K562 (cell line): ENCODE measurements around the gene PIH1D1. TPM values are rescaled to one million over a fixed set of nuclear protein-coding genes. Genes with fewer than 3 reads are reported as not detected.

Source experiments
- ARID1B ChIP-seq: fragments of 450-650 bp; IDR thresholded peaks from 2 replicates; pipeline ENCODE4 v1.6.1; 2016; ENCODE audit warnings: antibody characterized with exemption, mild to moderate bottlenecking, inconsistent platforms
- CEBPB ChIP-seq: fragments of 450-650 bp; IDR thresholded peaks from 2 replicates; pipeline ENCODE4 v1.6.1; 2016; ENCODE audit warnings: missing genetic modification characterization, missing compliant biosample characterization
- DEAF1 ChIP-seq: fragments of 450-650 bp; formaldehyde crosslinking; IDR thresholded peaks from 2 replicates; pipeline ENCODE4 v1.4.0; 2020; ENCODE audit warnings: mild to moderate bottlenecking, moderate library complexity
- DMBX1 ChIP-seq: fragments of 250-450 bp; sonication (Bioruptor Pico); IDR thresholded peaks from 2 replicates; pipeline ENCODE4 v1.8.0; 2022; ENCODE audit warnings: inconsistent platforms, mild to moderate bottlenecking, moderate library complexity, borderline replicate concordance
- E2F1 ChIP-seq: sonication (generic); formaldehyde crosslinking; IDR thresholded peaks from 2 replicates; pipeline ENCODE4 v1.8.1; 2023; ENCODE audit warnings: mild to moderate bottlenecking, missing genetic modification reagents, moderate library complexity
- FOXP1 ChIP-seq: sonication (generic); formaldehyde crosslinking; IDR thresholded peaks from 2 replicates; pipeline ENCODE4 v1.8.0; 2022; ENCODE audit warnings: mild to moderate bottlenecking, missing genetic modification reagents
- HDAC6 ChIP-seq: IDR thresholded peaks from 2 replicates; pipeline ENCODE4 v1.6.1; 2012; ENCODE audit warnings: low read depth, mild to moderate bottlenecking, control low read depth, inconsistent platforms, low read length, moderate library complexity
- HMGN3 ChIP-seq: IDR thresholded peaks from 2 replicates; pipeline ENCODE4 v1.6.1; 2011; ENCODE audit warnings: borderline replicate concordance, low read depth, mild to moderate bottlenecking, mixed read lengths, low read length; ENCODE audit not compliant: insufficient read length; ENCODE audit errors: extremely low read depth
- IRF2 ChIP-seq: sonication (generic); formaldehyde crosslinking; IDR thresholded peaks from 2 replicates; pipeline ENCODE4 v1.8.1; 2022; ENCODE audit warnings: mild to moderate bottlenecking, missing genetic modification reagents
- MBD1 ChIP-seq: fragments of 250-450 bp; sonication (Bioruptor Pico); IDR thresholded peaks from 2 replicates; pipeline ENCODE4 v1.8.0; 2022; ENCODE audit warnings: inconsistent platforms
- MEIS2 ChIP-seq: fragments of 450-650 bp; IDR thresholded peaks from 2 replicates; pipeline ENCODE4 v1.6.1; 2014; ENCODE audit warnings: mild to moderate bottlenecking; ENCODE audit not compliant: partially characterized antibody
- MIER1 ChIP-seq: fragments of 450-650 bp; IDR thresholded peaks from 2 replicates; pipeline ENCODE4 v1.6.1; 2016; ENCODE audit warnings: antibody characterized with exemption, mild to moderate bottlenecking, low read depth
- NFE2 ChIP-seq: IDR thresholded peaks from 2 replicates; pipeline ENCODE4 v1.6.1; 2014; ENCODE audit warnings: antibody characterized with exemption, low read depth
- NR0B1 ChIP-seq: fragments of 450-650 bp; IDR thresholded peaks from one replicate; pipeline ENCODE4 v1.6.1; 2018; ENCODE audit warnings: mild to moderate bottlenecking, moderate library complexity; ENCODE audit not compliant: partially characterized antibody
- PHF21A ChIP-seq: fragments of 450-650 bp; IDR thresholded peaks from 2 replicates; pipeline ENCODE4 v1.6.1; 2017; ENCODE audit warnings: low read depth, borderline replicate concordance
- SRSF3 ChIP-seq: fragments of 200-400 bp; formaldehyde crosslinking; IDR thresholded peaks from 2 replicates; pipeline ENCODE4 v1.6.1; 2016; ENCODE audit warnings: mild to moderate bottlenecking, low read length, moderate library complexity; ENCODE audit not compliant: insufficient read depth
- TRIM28 ChIP-seq: fragments of 450-650 bp; IDR thresholded peaks from 2 replicates; pipeline ENCODE4 v1.6.1; 2017
- ZFPM2 ChIP-seq: fragments of 250-450 bp; sonication (Bioruptor Pico); IDR thresholded peaks from 2 replicates; pipeline ENCODE4 v1.5.1; 2022; ENCODE audit warnings: mild to moderate bottlenecking
- ZNF184 ChIP-seq: sonication (generic); formaldehyde crosslinking; IDR thresholded peaks from 2 replicates; pipeline ENCODE4 v1.5.0; 2020; ENCODE audit warnings: missing genetic modification reagents
- ZNF311 ChIP-seq: fragments of 250-450 bp; sonication (Bioruptor Pico); IDR thresholded peaks from 2 replicates; pipeline ENCODE4 v1.4.0; 2020; ENCODE audit warnings: mild to moderate bottlenecking, moderate library complexity
- ZNF512 ChIP-seq: IDR thresholded peaks from 2 replicates; pipeline ENCODE4 v1.6.1; 2016; ENCODE audit warnings: missing genetic modification characterization, missing compliant biosample characterization
- ZNF561 ChIP-seq: fragments of 450-650 bp; formaldehyde crosslinking; conservative IDR thresholded peaks from 2 replicates; pipeline ENCODE4 v1.4.0; 2020; ENCODE audit warnings: mild to moderate bottlenecking, moderate library complexity
- polyA plus RNA-seq, 8 experiments: library from polyadenylated mRNA; depleted of rRNA in 4 of 8; stranded (reverse) in 5 of 8; unstranded in 3 of 8; fragments of >200 nt; fragmentation: Nextera tagmentation in 2 of 8; fragmentation: Illumina TruSeq in 1 of 8; extraction: Ambion mirVana in 2 of 8; extraction: Trizol in 1 of 8; gene quantifications; 2 replicates each; pipeline versions ENCODE4 v1.2.1 to v1.2.3, GENCODE V29; 2011 to 2014; ENCODE audit warnings: inconsistent platforms in 1 of 8, missing spikeins in 1 of 8
- total RNA-seq, 7 experiments: library from RNA; depleted of rRNA in 6 of 7; stranded (reverse); fragments of >200 nt in 6 of 7; fragmentation: Illumina TruSeq in 2 of 7; extraction: Trizol in 2 of 7; gene quantifications; 2 replicates each; pipeline versions ENCODE4 v1.2.1 to v1.2.3, GENCODE V29; 2011 to 2021; ENCODE audit warnings: low replicate concordance in 1 of 7

The PIH1D1 gene
- total and polyA plus RNA-seq, 9 of the 15 experiments (the other 6 are each of a cell fraction or from before 2014, with no cell fraction given) = 26.5 to 224 (median 137) TPM

- TF ChIP-seq PHF21A = no peak
- no peak for TF ChIP-seq ZNF512
- no peak for TF ChIP-seq HMGN3
- no peak for TF ChIP-seq MBD1 (CRISPR knock-in tag)
- no peak for TF ChIP-seq MIER1
- 0 out of 2 replicates have a peak, but pooled peaks have one; percentile 60 for TF ChIP-seq ZNF311
- TF ChIP-seq DEAF1 = no peak
- TF ChIP-seq CEBPB (tag) = no peak
- peak; percentile 41; the same call in 1 of the 2 replicates for TF ChIP-seq ARID1B
- no peak for TF ChIP-seq NFE2
- no peak for TF ChIP-seq E2F1 (CRISPR knock-in tag)
- TF ChIP-seq HDAC6 = no peak
- peak; percentile 70 for TF ChIP-seq DMBX1 (CRISPR knock-in tag)
- TF ChIP-seq ZNF561 (CRISPR knock-in tag) = no peak
- no peak for TF ChIP-seq NR0B1
- TF ChIP-seq FOXP1 (CRISPR knock-in tag) = no peak
- no peak for TF ChIP-seq TRIM28
- no peak for TF ChIP-seq MEIS2
- TF ChIP-seq ZNF184 (CRISPR knock-in tag) = no peak
- TF ChIP-seq IRF2 (CRISPR knock-in tag) = no peak
- no peak for TF ChIP-seq SRSF3
- TF ChIP-seq ZFPM2 (CRISPR knock-in tag) = no peak
Measured at GRCh38 chr19:49409441-49410029, 42.1 kb downstream of the PIH1D1 start (continued).
